Measurements from ENCODE around the gene HS3ST3A1. TPM values are rescaled to one million over a fixed set of nuclear protein-coding genes. Genes with fewer than 3 reads are reported as not detected.

HS3ST3A1 gene
- 10 to 100 TPM in 1 of 6 experiments, 1 to 10 TPM in 5; 4.0 to 10.1 (median 5.1) TPM for total RNA-seq
- long read RNA-seq: 0 reads

DNA sequence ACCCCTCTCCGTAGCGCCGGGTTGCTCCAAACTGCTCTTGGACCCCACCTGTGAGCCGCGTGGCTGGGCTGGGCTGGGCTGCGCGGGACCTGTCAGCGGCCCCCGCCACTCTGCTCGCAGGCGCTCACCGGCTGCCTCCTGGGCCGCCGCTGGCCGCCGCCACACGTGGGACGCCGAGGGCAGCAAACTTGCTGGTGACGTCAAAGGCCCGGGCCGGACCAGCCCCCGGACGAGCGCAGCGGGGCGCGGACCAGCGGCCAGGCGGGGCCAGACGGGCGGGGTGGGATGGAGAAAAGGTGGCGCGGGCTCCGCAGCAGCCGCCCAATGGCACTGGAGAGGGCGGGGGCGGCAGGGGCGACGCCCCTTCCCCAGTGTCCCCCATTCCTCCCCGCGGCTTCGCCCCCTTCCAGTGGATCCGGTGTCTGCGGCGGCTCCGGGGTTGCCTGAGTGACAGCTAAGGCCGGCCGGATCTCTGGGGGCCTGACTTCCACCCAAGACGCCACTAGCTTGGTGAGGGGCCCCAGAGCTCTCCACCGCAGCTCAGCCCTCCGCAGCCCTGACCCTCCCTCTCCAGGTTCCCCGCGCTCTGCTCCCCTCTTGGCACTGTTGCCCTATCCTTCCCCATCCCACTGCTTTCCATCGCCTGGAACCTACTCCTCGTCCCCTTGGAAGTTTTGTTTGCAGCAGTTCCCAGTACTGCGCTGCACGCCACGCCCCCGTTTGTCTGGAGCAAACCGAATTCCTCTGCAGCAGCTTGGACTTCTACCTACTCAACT is at the start of gene HS3ST3A1:
HS3ST3A1 (minus strand) TSS at position 154 of the 776 bp plus-strand sequence. CDS start 800 bp downstream, outside the sequence.
- H3K27ac ChIP-seq: peak within 1 kb of the TSS in 1 of 3 donors; percentile 35

DNA sequence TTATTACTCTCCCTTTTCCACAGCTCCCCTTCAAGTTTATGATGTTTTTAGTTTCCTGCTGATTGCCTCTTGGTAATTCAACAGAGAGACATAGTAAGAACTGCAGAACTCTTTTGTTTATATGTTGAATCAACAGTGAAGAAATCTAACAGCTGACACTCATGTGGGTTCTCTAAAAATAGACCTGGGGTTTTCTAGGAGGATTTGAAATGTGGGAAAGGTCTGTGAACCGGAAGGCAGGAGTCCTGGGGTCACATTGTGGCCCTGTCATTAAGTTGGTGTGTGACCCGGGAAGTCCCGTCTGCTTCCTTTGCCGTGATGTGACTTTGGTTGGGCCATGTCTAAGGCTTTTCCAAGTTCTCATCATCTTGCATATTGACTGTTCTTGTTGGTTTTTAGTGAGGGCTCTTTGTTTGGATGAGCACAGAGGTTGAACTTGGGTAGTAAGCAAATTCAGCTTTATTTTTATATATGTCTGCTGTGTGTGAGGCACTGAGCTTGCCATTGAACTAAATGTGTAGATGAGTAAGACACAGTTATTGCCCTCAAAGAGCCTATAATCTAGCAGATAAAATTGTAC is 48.5 kb upstream of the HS3ST3A1 start:
- H3K27me3 ChIP-seq: no peaks in the 10 kb centered on the region
- H3K4me1 ChIP-seq: no peaks in the 10 kb centered on the region
- H3K36me3 ChIP-seq: no peaks in the 10 kb centered on the region
- TF ChIP-seq POLR2A (IDR thresholded peaks at IDR 0.05): no peak
- TF ChIP-seq, protein P1, sequence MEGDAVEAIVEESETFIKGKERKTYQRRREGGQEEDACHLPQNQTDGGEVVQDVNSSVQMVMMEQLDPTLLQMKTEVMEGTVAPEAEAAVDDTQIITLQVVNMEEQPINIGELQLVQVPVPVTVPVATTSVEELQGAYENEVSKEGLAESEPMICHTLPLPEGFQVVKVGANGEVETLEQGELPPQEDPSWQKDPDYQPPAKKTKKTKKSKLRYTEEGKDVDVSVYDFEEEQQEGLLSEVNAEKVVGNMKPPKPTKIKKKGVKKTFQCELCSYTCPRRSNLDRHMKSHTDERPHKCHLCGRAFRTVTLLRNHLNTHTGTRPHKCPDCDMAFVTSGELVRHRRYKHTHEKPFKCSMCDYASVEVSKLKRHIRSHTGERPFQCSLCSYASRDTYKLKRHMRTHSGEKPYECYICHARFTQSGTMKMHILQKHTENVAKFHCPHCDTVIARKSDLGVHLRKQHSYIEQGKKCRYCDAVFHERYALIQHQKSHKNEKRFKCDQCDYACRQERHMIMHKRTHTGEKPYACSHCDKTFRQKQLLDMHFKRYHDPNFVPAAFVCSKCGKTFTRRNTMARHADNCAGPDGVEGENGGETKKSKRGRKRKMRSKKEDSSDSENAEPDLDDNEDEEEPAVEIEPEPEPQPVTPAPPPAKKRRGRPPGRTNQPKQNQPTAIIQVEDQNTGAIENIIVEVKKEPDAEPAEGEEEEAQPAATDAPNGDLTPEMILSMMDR (IDR thresholded peaks at IDR 0.05): no peak
- DNase-seq (no peak), ATAC-seq (no peak)
- no peak overlapping the region for H3K4me3 ChIP-seq
- WGBS (ENCODE audit: insufficient coverage, low coverage, low lambda C conversion rate, missing lambda C conversion rate): 72% methylated on average over 4 of the region's 4 CpGs
- H3K9me3 ChIP-seq: no peaks in the 10 kb centered on the region
- no peak overlapping the region for H3K27ac ChIP-seq
- intact Hi-C loops (cut with DNase I): no loop called here

More for the DNA sequence above, at the start of gene HS3ST3A1:
- ATAC-seq (peak; percentile 71 to 85 (median 84)), DNase-seq (peak; percentile 66 to 73 (median 72))
- intact Hi-C loops (cut with DNase I): no loop called here
- Histone ChIP-seq H3K4me1 (peaks cover 0 to 19% (median 0%) of the 10 kb centered on the region in 4 donors), H3K4me3 (peak within 1 kb of the TSS; percentile 38 to 47 (median 45)), H3K27me3 (no peaks in the 10 kb centered on the region), H3K9me3 (no peaks in the 10 kb centered on the region), H3K36me3 (no peaks in the 10 kb centered on the region)
- 5% methylated on average over 11 of the region's 61 CpGs for WGBS (ENCODE audit: insufficient coverage, low coverage, low lambda C conversion rate, missing lambda C conversion rate)
- TF ChIP-seq POLR2A (IDR thresholded peaks at IDR 0.05): peak; percentile 27
- TF ChIP-seq, protein P1 (IDR thresholded peaks at IDR 0.05): no peak

DNA sequence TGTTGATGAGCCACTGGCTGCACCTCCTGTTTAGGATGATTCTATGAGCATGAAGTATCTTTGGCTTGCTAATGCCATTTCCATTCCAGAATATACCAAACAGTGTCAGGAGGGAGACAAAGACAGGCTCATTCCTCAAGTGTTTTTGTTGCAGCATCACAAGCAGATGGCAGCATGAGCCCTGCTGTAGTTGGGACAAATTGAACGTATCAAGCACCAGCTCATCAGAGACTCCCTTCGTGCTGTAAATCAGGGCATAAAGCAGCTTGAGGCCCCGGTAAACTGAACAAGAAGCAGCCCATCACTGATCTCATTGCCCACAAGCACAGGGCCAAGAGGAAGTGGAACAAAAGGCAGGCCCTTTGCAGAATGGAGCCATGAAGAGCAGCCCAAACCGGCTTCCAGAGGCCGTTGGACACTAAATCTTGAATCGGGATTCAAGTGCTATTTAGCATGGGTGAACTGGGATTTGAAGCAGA is 45.9 kb upstream of the HS3ST3A1 start:
- Histone ChIP-seq H3K4me1 (no peaks in the 10 kb centered on the region), H3K9me3 (no peaks in the 10 kb centered on the region), H3K36me3 (no peaks in the 10 kb centered on the region), H3K27ac (no peak overlapping the region), H3K4me3 (no peak overlapping the region), H3K27me3 (no peaks in the 10 kb centered on the region)
- 30% methylated on average over 3 of the region's 6 CpGs for WGBS (ENCODE audit: insufficient coverage, low coverage, low lambda C conversion rate, missing lambda C conversion rate)
- ATAC-seq (no peak), DNase-seq (no peak)
- intact Hi-C loops (cut with DNase I): no loop called here
- no peak for TF ChIP-seq POLR2A (IDR thresholded peaks at IDR 0.05)
- TF ChIP-seq, protein P1 (IDR thresholded peaks at IDR 0.05): no peak

DNA sequence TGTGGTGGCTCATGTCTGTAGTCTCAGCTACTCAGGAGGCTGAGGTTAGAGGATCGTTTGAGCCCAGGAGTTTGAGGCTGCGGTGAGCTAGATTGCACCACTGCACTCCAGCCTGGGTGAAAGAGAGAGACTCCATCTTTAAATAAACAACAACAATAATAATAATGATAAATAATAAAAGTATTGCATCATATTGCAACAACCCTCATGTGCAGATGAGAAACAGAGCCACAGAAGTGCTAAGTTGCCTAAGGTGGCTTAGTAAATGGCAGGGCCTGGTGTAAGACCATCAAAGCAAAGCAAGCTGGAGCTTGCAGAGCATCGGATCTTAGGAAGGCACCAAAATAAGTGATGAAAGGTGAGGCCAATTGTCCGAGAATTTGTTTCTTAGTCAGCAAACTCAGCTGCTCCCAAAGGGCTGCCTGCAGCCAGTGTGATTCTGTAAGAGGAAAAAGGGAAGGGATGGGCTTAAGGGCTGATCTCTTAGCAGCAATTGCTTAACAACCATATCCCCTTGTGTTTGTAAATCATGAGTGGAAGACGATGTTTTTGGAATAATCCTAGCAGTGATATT is 45.3 kb upstream of the HS3ST3A1 start:
- H3K4me1 ChIP-seq: no peaks in the 10 kb centered on the region
- no peak overlapping the region for H3K4me3 ChIP-seq
- no peak for TF ChIP-seq POLR2A (IDR thresholded peaks at IDR 0.05)
- TF ChIP-seq, protein P1 (IDR thresholded peaks at IDR 0.05): no peak
- no peaks in the 10 kb centered on the region for H3K9me3 ChIP-seq
- ATAC-seq (no peak), DNase-seq (no peak)
- H3K27me3 ChIP-seq: no peaks in the 10 kb centered on the region
- H3K27ac ChIP-seq: no peak overlapping the region
- H3K36me3 ChIP-seq: no peaks in the 10 kb centered on the region
- WGBS (ENCODE audit: insufficient coverage, low coverage, low lambda C conversion rate, missing lambda C conversion rate): 50% methylated on average over 4 of the region's 5 CpGs
- intact Hi-C loops (cut with DNase I): no loop called here
